ENCODE data around the gene ESYT3. TPM values are rescaled to one million over a fixed set of nuclear protein-coding genes. Genes with fewer than 3 reads are reported as not detected.
"Not testable (repeated sequence)": the region's sequence is repeated elsewhere in the genome, so short reads cannot be mapped to it uniquely, and the experiment has no call there.

The ESYT3 gene
- total and polyA plus RNA-seq, 4 donors = 0.38 to 2.7 (median 0.88) TPM

GRCh38 chr3:138474163-138474562 is 39.7 kb downstream of the ESYT3 start:
- WGBS, 2 donors = 78 to 81% methylated on average over 6 of the region's 6 CpGs
- Histone ChIP-seq H3K4me3 (ENCODE audit: low read length in 2 of 2) (no peak overlapping the region), H3K9me3 (ENCODE audit: control insufficient read depth, low read length) (no peaks in the 10 kb centered on the region), H3K4me1 (ENCODE audit: control insufficient read depth in 1 of 2, insufficient read depth in 2 of 2, low read length in 2 of 2) (peaks cover 1 to 4% of the 10 kb centered on the region in 2 donors), H3K27me3 (ENCODE audit: control insufficient read depth in 1 of 2, insufficient read depth in 2 of 2, low read length in 1 of 2) (no peaks in the 10 kb centered on the region), H3K27ac (ENCODE audit: low read depth in 1 of 2, low read length in 2 of 2) (no peak overlapping the region), H3K36me3 (ENCODE audit: control insufficient read depth in 1 of 2, insufficient read depth in 2 of 2, low read length in 1 of 2) (no peaks in the 10 kb centered on the region)
- ATAC-seq (ENCODE audit: low FRiP score) = no peak
- intact Hi-C loops (cut with DNase I) = loop anchor here in 1 of 2 donors (10.0 kb wide), 1 partner anchor 441 kb away; no protein-coding TSS in a partner anchor
- peak in 1 of 2 donors; percentile 71 for DNase-seq

- no peak for DNase-seq
- no peaks in the 10 kb centered on the region for H3K9me3 ChIP-seq (ENCODE audit: control insufficient read depth, low read length)
- no peak overlapping the region for H3K27ac ChIP-seq (ENCODE audit: low read depth in 1 of 2, low read length in 2 of 2)
- H3K4me3 ChIP-seq (ENCODE audit: low read length in 2 of 2) = no peak overlapping the region
- no peak for ATAC-seq (ENCODE audit: low FRiP score)
- intact Hi-C loops (cut with DNase I) = loop anchor here in 1 of 2 donors (10.0 kb wide), 1 partner anchor 438 kb away; no protein-coding TSS in a partner anchor
- peaks cover 1 to 4% of the 10 kb centered on the region in 2 donors for H3K4me1 ChIP-seq (ENCODE audit: control insufficient read depth in 1 of 2, insufficient read depth in 2 of 2, low read length in 2 of 2)
- H3K36me3 ChIP-seq (ENCODE audit: control insufficient read depth in 1 of 2, insufficient read depth in 2 of 2, low read length in 1 of 2) = no peaks in the 10 kb centered on the region
- 84 to 88% methylated on average over 2 of the region's 2 CpGs for WGBS, 2 donors
- no peaks in the 10 kb centered on the region for H3K27me3 ChIP-seq (ENCODE audit: control insufficient read depth in 1 of 2, insufficient read depth in 2 of 2, low read length in 1 of 2)
Observed at GRCh38 chr3:138476526-138476925, 42.1 kb downstream of the ESYT3 start.

- ATAC-seq (ENCODE audit: low FRiP score) (no peak), DNase-seq (peak in 1 of 2 donors; percentile 23)
- intact Hi-C loops (cut with DNase I) = loop anchor here in 1 of 2 donors (10.0 kb wide), 1 partner anchor 438 kb away; no protein-coding TSS in a partner anchor
- Histone ChIP-seq H3K27ac (ENCODE audit: low read depth in 1 of 2, low read length in 2 of 2) (no peak overlapping the region), H3K4me3 (ENCODE audit: low read length in 2 of 2) (no peak overlapping the region), H3K36me3 (ENCODE audit: control insufficient read depth in 1 of 2, insufficient read depth in 2 of 2, low read length in 1 of 2) (no peaks in the 10 kb centered on the region), H3K9me3 (ENCODE audit: control insufficient read depth, low read length) (no peaks in the 10 kb centered on the region), H3K27me3 (ENCODE audit: control insufficient read depth in 1 of 2, insufficient read depth in 2 of 2, low read length in 1 of 2) (no peaks in the 10 kb centered on the region), H3K4me1 (ENCODE audit: control insufficient read depth in 1 of 2, insufficient read depth in 2 of 2, low read length in 2 of 2) (peaks cover 1 to 4% of the 10 kb centered on the region in 2 donors)
Observed at GRCh38 chr3:138477120-138477519, 42.7 kb downstream of the ESYT3 start.

DNA sequence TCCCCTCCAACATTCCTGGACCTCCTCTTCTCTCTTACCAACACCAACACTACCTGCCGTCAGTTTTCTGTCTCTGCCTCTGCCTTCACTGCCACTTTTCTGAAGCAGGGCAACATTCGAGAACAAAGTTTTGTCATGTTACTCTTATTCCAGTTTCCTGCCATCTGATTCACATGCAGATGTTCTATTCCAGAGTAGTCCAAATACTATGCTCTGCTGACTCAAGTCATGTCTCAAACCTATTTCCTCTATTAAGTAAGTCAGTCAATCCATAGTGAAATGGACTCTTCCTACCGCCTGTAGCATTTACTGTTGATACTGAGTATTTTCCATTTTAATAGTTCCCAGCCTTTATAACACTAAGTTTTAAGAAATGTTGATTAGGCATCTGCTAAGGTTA is 43.4 kb downstream of the ESYT3 start:
- peaks cover 1 to 4% of the 10 kb centered on the region in 2 donors for H3K4me1 ChIP-seq (ENCODE audit: control insufficient read depth in 1 of 2, insufficient read depth in 2 of 2, low read length in 2 of 2)
- no peak overlapping the region for H3K27ac ChIP-seq (ENCODE audit: low read depth in 1 of 2, low read length in 2 of 2)
- DNase-seq = no peak
- intact Hi-C loops (cut with DNase I) = loop anchor here in 1 of 2 donors (10.0 kb wide), 1 partner anchor 437 kb away; no protein-coding TSS in a partner anchor
- no peaks in the 10 kb centered on the region for H3K36me3 ChIP-seq (ENCODE audit: control insufficient read depth in 1 of 2, insufficient read depth in 2 of 2, low read length in 1 of 2)
- H3K9me3 ChIP-seq (ENCODE audit: control insufficient read depth, low read length) = no peaks in the 10 kb centered on the region
- WGBS, 2 donors = 72 to 78% methylated on average over 3 of the region's 3 CpGs
- H3K4me3 ChIP-seq (ENCODE audit: low read length in 2 of 2) = no peak overlapping the region
- ATAC-seq (ENCODE audit: low FRiP score) = no peak
- H3K27me3 ChIP-seq (ENCODE audit: control insufficient read depth in 1 of 2, insufficient read depth in 2 of 2, low read length in 1 of 2) = no peaks in the 10 kb centered on the region

- WGBS, 2 donors = 62 to 71% methylated on average over 4 of the region's 4 CpGs
- no peaks in the 10 kb centered on the region for H3K9me3 ChIP-seq (ENCODE audit: control insufficient read depth, low read length)
- intact Hi-C loops (cut with DNase I) = loop anchor here in 1 of 2 donors (10.0 kb wide), 1 partner anchor 435 kb away; no protein-coding TSS in a partner anchor
- ATAC-seq (ENCODE audit: low FRiP score) = no peak
- H3K4me1 ChIP-seq (ENCODE audit: control insufficient read depth in 1 of 2, insufficient read depth in 2 of 2, low read length in 2 of 2) = peaks cover 1 to 4% of the 10 kb centered on the region in 2 donors
- H3K36me3 ChIP-seq (ENCODE audit: control insufficient read depth in 1 of 2, insufficient read depth in 2 of 2, low read length in 1 of 2) = no peaks in the 10 kb centered on the region
- H3K4me3 ChIP-seq (ENCODE audit: low read length in 2 of 2) = no peak overlapping the region
- H3K27me3 ChIP-seq (ENCODE audit: control insufficient read depth in 1 of 2, insufficient read depth in 2 of 2, low read length in 1 of 2) = no peaks in the 10 kb centered on the region
- no peak overlapping the region for H3K27ac ChIP-seq (ENCODE audit: low read depth in 1 of 2, low read length in 2 of 2)
- peak in 1 of 2 donors; percentile 36 for DNase-seq
Observed at GRCh38 chr3:138479438-138479863, 45.0 kb downstream of the ESYT3 start.

GRCh38 chr3:138484672-138485071 is 50.3 kb downstream of the ESYT3 start:
- H3K27ac ChIP-seq (ENCODE audit: low read depth in 1 of 2, low read length in 2 of 2); ATAC-seq (ENCODE audit: low FRiP score); H3K4me3 ChIP-seq (ENCODE audit: low read length in 2 of 2); H3K36me3 ChIP-seq (ENCODE audit: control insufficient read depth in 1 of 2, insufficient read depth in 2 of 2, low read length in 1 of 2); H3K9me3 ChIP-seq (ENCODE audit: control insufficient read depth, low read length); H3K4me1 ChIP-seq (ENCODE audit: control insufficient read depth in 1 of 2, insufficient read depth in 2 of 2, low read length in 2 of 2); H3K27me3 ChIP-seq (ENCODE audit: control insufficient read depth in 1 of 2, insufficient read depth in 2 of 2, low read length in 1 of 2); intact Hi-C loops (cut with DNase I): not testable (repeated sequence)
- peak in 1 of 2 donors; percentile 57 for DNase-seq
- 96 to 99% methylated on average over 12 to 17 of the region's 17 CpGs for WGBS, 2 donors

DNA sequence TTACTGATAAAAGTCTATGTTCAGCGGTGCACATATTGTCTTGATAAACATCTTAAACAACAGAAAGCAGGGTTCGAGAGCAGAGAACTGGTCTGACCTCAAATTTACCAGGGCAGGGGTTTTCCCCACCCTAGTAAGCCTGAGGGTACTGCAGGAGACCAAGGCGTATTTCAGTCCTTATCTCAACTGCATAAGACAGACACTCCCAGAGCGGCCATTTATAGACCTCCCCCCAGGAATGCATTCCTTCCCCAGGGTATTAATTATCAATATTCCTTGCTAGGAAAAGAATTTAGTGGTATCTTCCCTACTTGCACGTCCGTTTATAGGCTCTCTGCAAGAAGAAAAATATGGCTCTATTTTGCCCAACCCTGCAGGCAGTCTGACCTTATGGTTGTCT is 52.2 kb downstream of the ESYT3 start:
- ATAC-seq (ENCODE audit: low FRiP score); H3K36me3 ChIP-seq (ENCODE audit: control insufficient read depth in 1 of 2, insufficient read depth in 2 of 2, low read length in 1 of 2); H3K4me1 ChIP-seq (ENCODE audit: control insufficient read depth in 1 of 2, insufficient read depth in 2 of 2, low read length in 2 of 2); H3K4me3 ChIP-seq (ENCODE audit: low read length in 2 of 2); DNase-seq; intact Hi-C loops (cut with DNase I); H3K27me3 ChIP-seq (ENCODE audit: control insufficient read depth in 1 of 2, insufficient read depth in 2 of 2, low read length in 1 of 2); H3K27ac ChIP-seq (ENCODE audit: low read depth in 1 of 2, low read length in 2 of 2); H3K9me3 ChIP-seq (ENCODE audit: control insufficient read depth, low read length): not testable (repeated sequence)
- WGBS, 2 donors = 95% methylated on average over 6 of the region's 6 CpGs

GRCh38 chr3:138491971-138492370 is 57.6 kb downstream of the ESYT3 start:
- Histone ChIP-seq H3K36me3 (ENCODE audit: control insufficient read depth in 1 of 2, insufficient read depth in 2 of 2, low read length in 1 of 2) (no peaks in the 10 kb centered on the region), H3K4me3 (ENCODE audit: low read length in 2 of 2) (no peak overlapping the region), H3K4me1 (ENCODE audit: control insufficient read depth in 1 of 2, insufficient read depth in 2 of 2, low read length in 2 of 2) (peaks cover 0 to 2% of the 10 kb centered on the region in 2 donors), H3K9me3 (ENCODE audit: control insufficient read depth, low read length) (no peaks in the 10 kb centered on the region), H3K27ac (ENCODE audit: low read depth in 1 of 2, low read length in 2 of 2) (no peak overlapping the region), H3K27me3 (ENCODE audit: control insufficient read depth in 1 of 2, insufficient read depth in 2 of 2, low read length in 1 of 2) (no peaks in the 10 kb centered on the region)
- ATAC-seq (ENCODE audit: low FRiP score) (no peak), DNase-seq (no peak)
- intact Hi-C loops (cut with DNase I) = no loop called here
- 89 to 99% methylated on average over 1 of the region's 1 CpG for WGBS, 2 donors

DNA sequence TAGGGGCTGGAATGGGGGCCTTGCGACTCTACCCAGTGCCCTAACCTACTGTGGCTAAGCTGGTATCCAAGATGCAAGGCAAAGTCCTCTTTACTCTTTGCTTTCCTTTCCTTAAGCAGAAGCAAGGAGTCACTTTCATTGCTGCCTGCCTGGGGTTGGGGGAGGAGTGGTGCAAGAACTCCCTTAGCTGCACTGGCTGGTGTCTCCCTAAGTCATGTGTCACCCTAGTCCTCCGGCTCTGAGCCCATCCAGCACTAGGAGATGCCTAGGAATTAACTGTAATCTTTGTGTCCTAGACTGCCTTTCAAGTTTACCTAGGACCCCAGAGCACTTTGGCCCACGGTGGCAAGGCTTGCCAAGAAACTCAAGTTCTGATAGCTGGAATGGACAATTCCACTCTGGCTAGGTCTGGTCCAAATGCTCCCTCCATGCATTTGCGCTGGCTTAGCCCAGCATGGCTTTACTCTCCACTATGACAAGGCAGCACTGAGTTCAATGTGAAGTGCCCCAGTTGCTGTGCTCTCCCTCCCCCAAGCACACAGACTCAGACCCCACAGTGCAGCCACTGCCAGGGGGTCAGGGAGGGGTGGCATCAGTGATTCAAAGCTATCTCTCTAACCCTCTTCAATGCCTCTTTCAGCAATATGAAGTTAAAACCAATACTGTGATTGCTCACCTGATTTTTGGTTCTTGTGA is 58.7 kb downstream of the ESYT3 start:
- intact Hi-C loops (cut with DNase I) = no loop called here
- no peaks in the 10 kb centered on the region for H3K9me3 ChIP-seq (ENCODE audit: control insufficient read depth, low read length)
- ATAC-seq (ENCODE audit: low FRiP score) = no peak
- DNase-seq = no peak
- H3K4me3 ChIP-seq (ENCODE audit: low read length in 2 of 2) = no peak overlapping the region
- H3K36me3 ChIP-seq (ENCODE audit: control insufficient read depth in 1 of 2, insufficient read depth in 2 of 2, low read length in 1 of 2) = no peaks in the 10 kb centered on the region
- no peak overlapping the region for H3K27ac ChIP-seq (ENCODE audit: low read depth in 1 of 2, low read length in 2 of 2)
- peaks cover 0 to 2% of the 10 kb centered on the region in 2 donors for H3K4me1 ChIP-seq (ENCODE audit: control insufficient read depth in 1 of 2, insufficient read depth in 2 of 2, low read length in 2 of 2)
- H3K27me3 ChIP-seq (ENCODE audit: control insufficient read depth in 1 of 2, insufficient read depth in 2 of 2, low read length in 1 of 2) = no peaks in the 10 kb centered on the region
- WGBS, 2 donors = 93% methylated on average over 4 of the region's 4 CpGs
